ENCODE data around the gene BCL2. TPM values are rescaled to one million over a fixed set of nuclear protein-coding genes. Genes with fewer than 3 reads are reported as not detected.

Gene BCL2
- total RNA-seq, 1 experiment from 2014 or later, result 1.3 TPM

GRCh38 chr18:63314062-63314790 lies 5.3 kb downstream of the BCL2 start:
- H2AFZ ChIP-seq (ENCODE audit: low read length), result no peak overlapping the region
- no CpG with 5 or more reads among the region's 4 CpGs for WGBS (ENCODE audit: extremely low coverage, insufficient read length, low lambda C conversion rate)
- H2BK15ac ChIP-seq (ENCODE audit: low read depth, low read length), result no peak overlapping the region
- no peaks in the 10 kb centered on the region for H4K20me1 ChIP-seq (ENCODE audit: control insufficient read depth, insufficient read depth, insufficient read length)
- no peak overlapping the region for H4K5ac ChIP-seq (ENCODE audit: insufficient read length, low read depth, low read length)
- H3K56ac ChIP-seq (ENCODE audit: insufficient read length, low read depth, low read length), result no peak overlapping the region
- no peaks in the 10 kb centered on the region; the same call in 1 of the 2 replicates for H3K79me2 ChIP-seq (ENCODE audit: insufficient read depth, low read length)
- H3K18ac ChIP-seq (ENCODE audit: insufficient read length, low read depth, low read length), result no peak overlapping the region
- H3K27me3 ChIP-seq (ENCODE audit: insufficient read depth, low read length), result peaks cover 7% of the 10 kb centered on the region; the same call in 1 of the 2 replicates
- no peaks in the 10 kb centered on the region for H3K9me3 Mint-ChIP-seq
- H2BK12ac ChIP-seq (ENCODE audit: insufficient read length, low read depth, low read length), result no peak overlapping the region
- no peak overlapping the region for H3K9ac ChIP-seq (ENCODE audit: extremely low read depth, insufficient read length, low read length)
- H3K27ac Mint-ChIP-seq, result no peak overlapping the region
- no peak overlapping the region for H3K4ac ChIP-seq (ENCODE audit: low read depth, low read length)
- H3K4me2 ChIP-seq (ENCODE audit: insufficient read depth, insufficient read length, low read length), result no peak overlapping the region
- H4K8ac ChIP-seq (replicated peaks; ENCODE audit: insufficient read length, low read depth, low read length), result no peak overlapping the region
- no peak overlapping the region for H2BK5ac ChIP-seq (ENCODE audit: insufficient read length, low read length)
- TF ChIP-seq, protein P1, sequence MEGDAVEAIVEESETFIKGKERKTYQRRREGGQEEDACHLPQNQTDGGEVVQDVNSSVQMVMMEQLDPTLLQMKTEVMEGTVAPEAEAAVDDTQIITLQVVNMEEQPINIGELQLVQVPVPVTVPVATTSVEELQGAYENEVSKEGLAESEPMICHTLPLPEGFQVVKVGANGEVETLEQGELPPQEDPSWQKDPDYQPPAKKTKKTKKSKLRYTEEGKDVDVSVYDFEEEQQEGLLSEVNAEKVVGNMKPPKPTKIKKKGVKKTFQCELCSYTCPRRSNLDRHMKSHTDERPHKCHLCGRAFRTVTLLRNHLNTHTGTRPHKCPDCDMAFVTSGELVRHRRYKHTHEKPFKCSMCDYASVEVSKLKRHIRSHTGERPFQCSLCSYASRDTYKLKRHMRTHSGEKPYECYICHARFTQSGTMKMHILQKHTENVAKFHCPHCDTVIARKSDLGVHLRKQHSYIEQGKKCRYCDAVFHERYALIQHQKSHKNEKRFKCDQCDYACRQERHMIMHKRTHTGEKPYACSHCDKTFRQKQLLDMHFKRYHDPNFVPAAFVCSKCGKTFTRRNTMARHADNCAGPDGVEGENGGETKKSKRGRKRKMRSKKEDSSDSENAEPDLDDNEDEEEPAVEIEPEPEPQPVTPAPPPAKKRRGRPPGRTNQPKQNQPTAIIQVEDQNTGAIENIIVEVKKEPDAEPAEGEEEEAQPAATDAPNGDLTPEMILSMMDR (conservative IDR thresholded peaks at IDR 0.05), result no peak
- H3K27me3 Mint-ChIP-seq (ENCODE audit: low read depth), result peaks cover 41% of the 10 kb centered on the region
- H3K4me1 Mint-ChIP-seq, result peaks cover 12 to 14% of the 10 kb centered on the region in 2 experiments
- H3K23me2 ChIP-seq (ENCODE audit: insufficient read length, low read depth, low read length, poor library complexity, severe bottlenecking), result peaks cover 12% of the 10 kb centered on the region
- H3K4me1 ChIP-seq (ENCODE audit: insufficient read depth, low read length), result no peaks in the 10 kb centered on the region
- H4K91ac ChIP-seq (ENCODE audit: insufficient read length, low read depth, low read length), result no peak overlapping the region
- no peak for DNase-seq
- no peaks in the 10 kb centered on the region; a peak in 1 of 7 replicates for H3K36me3 Mint-ChIP-seq (ENCODE audit: insufficient read depth in 1 of 3, low read depth in 3 of 3)
- H3K79me1 ChIP-seq (ENCODE audit: insufficient read depth, low read depth, low read length, poor library complexity, severe bottlenecking), result no peaks in the 10 kb centered on the region
- no peak overlapping the region for H3K23ac ChIP-seq (ENCODE audit: insufficient read length, low read depth, low read length)
- no peak overlapping the region for H2AK5ac ChIP-seq (ENCODE audit: insufficient read length, low read length)
- H3K27ac ChIP-seq (ENCODE audit: insufficient read length, low read depth, low read length), result no peak overlapping the region
- no peaks in the 10 kb centered on the region for H3K9me3 ChIP-seq (ENCODE audit: control insufficient read depth, low read depth, low read length)
- no peak overlapping the region for H3K4me3 Mint-ChIP-seq
- no peak overlapping the region for H3K14ac ChIP-seq (ENCODE audit: insufficient read depth, low read length)
- H2BK120ac ChIP-seq (ENCODE audit: low read depth, low read length, poor library complexity, severe bottlenecking), result no peak overlapping the region
- H2BK20ac ChIP-seq (ENCODE audit: low read depth, low read length, poor library complexity, severe bottlenecking), result no peak overlapping the region
- no peak overlapping the region for H3T11ph ChIP-seq (ENCODE audit: low read length)

All from H9 (cell line).